HS-5 (cell line): Measurements from ENCODE around the gene PLXNA2.

ENCODE experiments used
- DNase-seq: peaks from one replicate; pipeline ENCODE4 v3.0.0-alpha.2; 2012; ENCODE audit warnings: low read depth

Gene PLXNA2

GRCh38 chr1:208042868-208043267 lies 201.3 kb downstream of the PLXNA2 start:
- DNase-seq, result no peak

- DNase-seq, result no peak
Observed at GRCh38 chr1:208042041-208042615, 202.1 kb downstream of the PLXNA2 start.

- DNase-seq, result no peak
Observed at GRCh38 chr1:208041505-208041904, 202.7 kb downstream of the PLXNA2 start.

GRCh38 chr1:208040821-208041297 lies 203.3 kb downstream of the PLXNA2 start:
- DNase-seq, result no peak

DNA sequence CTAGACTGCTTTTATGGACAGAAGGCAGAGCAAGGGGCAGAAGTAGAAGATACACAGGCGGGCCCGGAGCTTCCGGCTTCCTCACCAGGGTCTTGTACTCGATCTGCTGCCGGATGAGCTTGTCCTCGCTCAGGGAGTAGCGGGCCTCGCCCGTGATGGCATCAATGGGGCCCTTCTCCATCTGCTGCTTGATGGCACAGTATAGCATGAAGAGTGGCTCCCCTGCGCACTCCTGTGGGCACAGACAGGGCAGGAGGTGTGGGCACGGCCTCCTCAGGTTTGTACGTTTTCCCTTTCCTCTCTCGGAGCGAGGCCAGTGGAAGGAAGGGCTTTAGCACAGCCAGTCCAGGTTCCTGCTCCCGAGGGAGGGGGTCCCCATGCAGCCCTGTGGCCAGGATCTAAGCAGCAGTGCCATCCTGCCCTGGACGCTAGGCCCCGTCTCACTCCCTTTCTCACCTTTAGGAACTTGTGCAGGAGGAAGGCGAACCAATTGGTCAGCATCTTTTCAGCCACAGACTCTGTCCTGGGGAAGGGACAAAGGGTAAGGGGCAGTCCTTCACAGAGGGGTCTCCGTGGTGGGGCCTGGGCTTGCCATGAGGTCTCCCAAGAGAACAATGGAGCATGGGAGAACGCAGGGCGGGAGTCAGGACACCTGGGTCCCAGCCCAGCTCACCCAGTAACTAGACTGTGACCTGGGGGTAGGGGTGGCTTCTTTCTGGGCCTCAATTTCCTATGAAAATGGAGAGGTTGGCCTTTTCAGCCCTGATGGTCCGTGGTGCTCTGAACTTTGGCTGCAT lies 204.4 kb downstream of the PLXNA2 start:
- DNase-seq, result no peak

- DNase-seq, result no peak
Observed at GRCh38 chr1:208038303-208038702, 205.9 kb downstream of the PLXNA2 start.

- DNase-seq, result no peak
Observed at GRCh38 chr1:208036918-208037766, 207.0 kb downstream of the PLXNA2 start.

DNA sequence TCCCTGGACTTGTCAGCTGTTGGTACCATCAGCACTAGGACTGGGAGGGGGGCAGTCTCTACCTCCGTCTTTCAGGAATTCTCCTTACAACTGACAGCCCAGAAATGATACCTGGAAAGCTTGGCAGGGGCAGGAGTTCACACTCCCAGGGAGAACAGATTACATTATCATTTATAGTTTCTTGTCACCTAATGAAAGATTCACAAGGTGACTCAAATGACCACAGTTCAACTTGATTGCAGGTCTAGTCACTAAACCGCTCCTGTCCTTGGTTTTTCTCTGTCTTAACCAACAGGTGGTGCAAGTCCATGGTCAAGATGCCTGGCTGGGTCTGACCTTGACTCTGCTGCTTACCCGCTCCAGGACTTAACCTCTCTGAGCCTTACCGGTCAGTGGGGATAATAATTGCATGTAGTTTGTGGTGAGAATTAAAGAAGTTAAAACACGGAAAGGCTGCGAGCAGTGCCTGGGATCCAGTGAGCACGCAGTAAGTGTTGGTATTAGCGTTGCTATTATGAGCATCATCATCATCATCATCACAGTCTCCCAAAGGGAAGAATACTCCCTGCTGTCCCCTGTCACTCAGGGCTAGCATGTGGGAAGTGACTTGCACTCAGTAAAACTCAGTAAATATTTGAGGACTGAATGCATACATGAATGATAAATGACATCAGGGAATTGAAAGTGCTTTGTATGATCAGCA lies 207.9 kb downstream of the PLXNA2 start:
- DNase-seq, result no peak

- no peak for DNase-seq
Observed at GRCh38 chr1:208034135-208034534, 210.0 kb downstream of the PLXNA2 start.

GRCh38 chr1:208033236-208033635 lies 210.9 kb downstream of the PLXNA2 start:
- DNase-seq, result no peak

GRCh38 chr1:208031932-208032320 lies 212.3 kb downstream of the PLXNA2 start:
- no peak for DNase-seq

DNA sequence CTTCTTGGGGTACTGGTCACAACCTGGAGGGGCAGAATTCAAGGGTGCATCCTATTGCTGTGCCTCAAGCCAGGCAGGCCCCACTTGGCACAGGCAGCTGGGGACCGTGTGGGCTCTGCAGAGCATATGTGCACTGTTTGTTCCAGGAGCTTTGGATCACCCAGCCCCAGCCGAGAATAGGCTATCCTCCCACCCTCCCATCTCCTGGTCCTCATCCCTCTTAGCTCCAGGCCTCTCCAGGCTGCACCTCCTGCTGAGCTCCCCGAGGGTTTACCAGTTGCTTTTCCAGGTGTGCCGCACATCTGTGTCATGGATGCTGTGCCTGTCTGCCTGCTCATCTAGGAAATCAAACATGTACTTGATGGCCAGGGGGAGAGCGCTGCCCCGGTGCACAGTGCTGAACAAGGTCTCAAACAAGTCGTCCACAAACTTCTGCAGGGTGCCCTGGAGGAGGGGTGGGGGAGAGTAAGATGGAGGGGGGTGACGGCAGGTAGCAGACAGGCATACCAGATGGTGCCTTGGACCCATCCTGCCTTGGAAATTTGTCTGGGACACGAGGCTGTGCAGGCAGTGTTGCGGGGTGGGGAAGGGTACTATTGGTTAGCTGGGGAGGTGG lies 212.8 kb downstream of the PLXNA2 start:
- no peak for DNase-seq

GRCh38 chr1:208030288-208031091 lies 213.7 kb downstream of the PLXNA2 start:
- DNase-seq, result no peak

- no peak for DNase-seq
Observed at GRCh38 chr1:208029381-208030287, 214.6 kb downstream of the PLXNA2 start.

GRCh38 chr1:208028526-208028925 lies 215.7 kb downstream of the PLXNA2 start:
- DNase-seq, result no peak

- DNase-seq, result no peak
Observed at GRCh38 chr1:208027861-208028260, 216.3 kb downstream of the PLXNA2 start.

DNA sequence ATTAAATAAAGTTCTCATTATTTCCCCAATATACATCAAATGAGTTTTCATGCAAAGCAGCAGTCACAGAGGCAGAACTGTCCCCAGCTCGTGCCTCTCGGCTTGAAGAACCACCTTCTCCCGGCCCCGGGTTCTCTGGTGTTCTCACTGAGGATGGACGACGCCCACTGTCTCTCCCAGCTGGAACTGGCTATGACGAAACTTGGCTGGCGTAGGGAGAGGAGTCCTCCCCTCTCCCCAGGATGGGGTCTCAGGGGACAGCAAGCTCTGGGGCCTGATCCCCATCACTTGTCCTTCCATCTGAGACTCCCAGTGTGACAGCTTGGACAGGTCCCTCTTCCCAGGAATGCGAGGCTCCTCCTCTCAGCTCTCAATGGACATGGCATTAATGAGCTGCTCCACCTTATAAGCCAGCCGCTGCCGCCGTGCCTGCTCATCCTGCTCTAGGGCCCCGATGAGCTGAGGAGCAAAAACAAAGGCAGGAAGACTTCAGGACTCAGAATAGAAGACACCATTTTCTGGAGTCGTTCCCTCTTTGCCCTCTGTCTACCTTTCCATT lies 217.2 kb downstream of the PLXNA2 start:
- no peak for DNase-seq

DNA sequence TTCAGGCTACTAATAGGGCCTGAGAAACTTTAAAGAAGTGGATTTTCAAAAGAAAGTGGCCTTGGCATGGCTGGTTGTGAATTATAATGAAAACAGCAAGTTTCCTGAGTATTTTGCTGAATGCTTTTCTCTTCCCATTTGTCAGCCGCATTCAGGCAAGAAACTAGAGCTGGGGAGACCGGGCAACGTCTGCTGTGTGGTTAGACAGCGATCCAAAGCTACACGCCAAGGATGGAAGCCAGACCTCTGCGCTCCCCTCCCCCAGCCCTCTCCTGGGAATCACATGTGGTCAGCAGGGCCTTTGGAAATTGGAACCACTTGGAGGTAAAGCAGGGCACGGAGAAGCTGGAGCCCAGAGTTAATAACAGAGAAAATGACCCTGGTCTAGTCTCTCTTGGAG lies 219.2 kb downstream of the PLXNA2 start:
- no peak for DNase-seq

DNA sequence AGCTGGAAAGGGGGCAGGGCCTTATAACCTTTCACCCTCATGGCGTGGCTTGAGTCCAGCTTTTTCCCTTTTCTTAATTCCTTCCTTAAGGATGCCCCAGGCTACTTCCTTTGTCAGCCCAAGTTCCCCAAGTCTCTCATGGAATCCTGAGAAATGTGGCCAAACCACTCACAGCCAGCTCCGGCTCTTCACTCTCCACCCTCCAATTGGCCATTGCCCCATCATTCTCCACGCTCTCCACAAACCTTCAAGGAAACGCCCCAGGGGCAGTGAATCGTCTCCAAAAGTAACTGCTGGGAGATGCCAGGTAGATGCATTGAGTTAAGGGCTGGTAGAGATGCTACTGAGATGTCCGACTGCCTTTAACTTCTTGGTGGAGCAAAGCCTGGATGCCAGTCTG lies 219.8 kb downstream of the PLXNA2 start:
- DNase-seq, result no peak
